ENCODE results near the gene DNAJA3. TPM values are rescaled to one million over a fixed set of nuclear protein-coding genes. Genes with fewer than 3 reads are reported as not detected.

Gene DNAJA3
- total RNA-seq, 1 donor from 2014 or later, result 34.6 TPM

DNA sequence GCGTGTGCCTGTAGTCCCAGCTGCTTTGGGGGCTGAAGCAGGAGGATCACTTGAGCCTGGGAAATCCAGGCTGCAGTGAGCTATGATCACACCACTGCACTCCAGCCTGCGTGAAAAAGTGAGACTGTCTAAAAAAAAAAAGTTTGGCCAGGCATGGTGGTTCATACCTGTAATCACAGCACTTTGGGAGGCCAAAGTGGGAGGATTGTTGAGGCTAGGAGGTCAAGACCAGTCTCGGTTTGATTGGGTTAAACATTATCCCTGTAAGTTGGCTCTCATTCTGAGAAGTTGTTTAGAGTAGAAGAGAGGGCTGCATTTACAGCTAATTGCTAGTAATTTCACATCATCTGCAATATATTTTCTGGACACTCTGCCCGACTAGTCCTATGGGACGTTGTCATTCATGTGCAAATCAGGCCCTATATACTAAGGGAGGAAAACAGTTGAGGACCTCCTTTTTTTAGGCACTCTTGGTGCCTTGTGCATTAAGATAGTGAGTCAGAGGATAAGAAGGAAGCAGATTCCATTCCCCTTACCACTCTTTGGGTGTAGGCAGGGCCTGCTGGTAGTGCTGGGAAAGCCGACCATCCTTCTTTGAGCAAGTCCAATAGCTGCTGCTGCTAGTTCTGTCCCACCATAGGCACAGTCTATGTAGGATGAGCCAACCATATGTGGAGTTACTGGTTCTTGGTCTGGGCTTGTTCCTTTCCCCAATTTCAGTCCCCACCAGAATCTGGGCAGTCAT, 69.2 kb downstream of the DNAJA3 start:
- TF ChIP-seq CTCF (IDR thresholded peaks at IDR 0.05), result no peak
- no peak overlapping the region for H3K4me3 ChIP-seq
- no peak overlapping the region for H3K27ac ChIP-seq
- peaks cover 3% of the 10 kb centered on the region for H3K4me1 ChIP-seq
- ATAC-seq, result peak; percentile 31 to 41
- H3K9me3 ChIP-seq, result no peaks in the 10 kb centered on the region
- no peaks in the 10 kb centered on the region for H3K27me3 ChIP-seq (ENCODE audit: low read depth)
- intact Hi-C loops (cut with DNase I), result no loop called here
- H3K36me3 ChIP-seq, result peaks cover 10% of the 10 kb centered on the region
- DNase-seq, result no peak

GRCh38 chr16:4495766-4496165, 70.1 kb downstream of the DNAJA3 start:
- DNase-seq (no peak), ATAC-seq (no peak)
- peaks cover 10% of the 10 kb centered on the region for H3K36me3 ChIP-seq
- intact Hi-C loops (cut with DNase I), result no loop called here
- no peak overlapping the region for H3K27ac ChIP-seq
- no peaks in the 10 kb centered on the region for H3K9me3 ChIP-seq
- H3K4me1 ChIP-seq, result peaks cover 11% of the 10 kb centered on the region
- no peak overlapping the region for H3K4me3 ChIP-seq
- H3K27me3 ChIP-seq (ENCODE audit: low read depth), result no peaks in the 10 kb centered on the region
- TF ChIP-seq CTCF (IDR thresholded peaks at IDR 0.05), result no peak

DNA sequence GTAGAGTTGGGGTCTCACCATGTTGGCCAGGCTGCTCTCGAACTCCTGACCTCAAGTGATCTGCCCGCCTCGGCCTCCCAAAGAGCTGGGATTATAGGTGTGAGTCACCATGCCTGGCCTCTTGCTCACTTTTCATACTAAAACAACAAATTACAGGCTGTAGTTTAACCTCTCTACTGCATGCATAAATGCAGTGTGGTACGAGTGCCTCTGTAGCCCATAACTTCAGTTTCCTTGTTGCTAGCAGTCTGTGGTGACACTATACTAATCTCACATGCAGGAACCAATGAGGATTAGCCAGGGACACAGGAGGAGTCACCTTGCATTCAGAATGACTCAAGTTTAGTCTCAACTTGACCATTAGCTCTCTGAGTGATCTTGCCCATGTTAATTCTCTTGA, 70.6 kb downstream of the DNAJA3 start:
- no peak for TF ChIP-seq CTCF (IDR thresholded peaks at IDR 0.05)
- Histone ChIP-seq H3K4me3 (no peak overlapping the region), H3K36me3 (peaks cover 10% of the 10 kb centered on the region), H3K27me3 (ENCODE audit: low read depth) (no peaks in the 10 kb centered on the region), H3K4me1 (peaks cover 17% of the 10 kb centered on the region), H3K27ac (no peak overlapping the region), H3K9me3 (no peaks in the 10 kb centered on the region)
- ATAC-seq (no peak), DNase-seq (no peak)
- intact Hi-C loops (cut with DNase I), result no loop called here

GRCh38 chr16:4498546-4499195, 73.0 kb downstream of the DNAJA3 start:
- H3K27ac ChIP-seq, result no peak overlapping the region
- no peak for TF ChIP-seq CTCF (IDR thresholded peaks at IDR 0.05)

DNA sequence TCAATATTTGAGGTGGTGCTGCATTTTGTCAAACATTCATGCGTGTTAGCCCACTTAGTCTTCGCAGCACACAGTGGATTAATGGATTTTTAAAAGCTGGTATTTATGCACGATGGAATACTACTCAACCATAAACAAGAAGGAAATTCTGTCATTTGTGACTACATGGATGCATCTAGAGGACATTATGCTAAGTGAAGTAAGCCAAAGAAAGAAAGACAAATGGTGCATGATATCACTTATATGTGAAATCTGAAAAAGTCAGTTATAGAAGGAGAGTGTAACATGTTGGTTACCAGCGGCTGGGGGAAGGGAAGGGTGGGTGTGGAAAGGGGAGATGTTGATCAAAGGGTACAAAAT, 73.5 kb downstream of the DNAJA3 start:
- DNase-seq, result no peak
- H3K4me3 ChIP-seq, result no peak overlapping the region
- no peak for TF ChIP-seq CTCF (IDR thresholded peaks at IDR 0.05)
- no peaks in the 10 kb centered on the region for H3K27me3 ChIP-seq (ENCODE audit: low read depth)
- no peak for ATAC-seq
- intact Hi-C loops (cut with DNase I), result no loop called here
- H3K36me3 ChIP-seq, result peaks cover 10% of the 10 kb centered on the region
- H3K27ac ChIP-seq, result no peak overlapping the region
- H3K9me3 ChIP-seq, result no peaks in the 10 kb centered on the region
- peaks cover 21% of the 10 kb centered on the region for H3K4me1 ChIP-seq

More at GRCh38 chr16:4498546-4499195, 73.0 kb downstream of the DNAJA3 start:
- Histone ChIP-seq H3K9me3 (no peaks in the 10 kb centered on the region), H3K36me3 (peaks cover 10% of the 10 kb centered on the region), H3K27me3 (ENCODE audit: low read depth) (no peaks in the 10 kb centered on the region), H3K4me1 (peaks cover 21% of the 10 kb centered on the region), H3K4me3 (no peak overlapping the region)
- DNase-seq (no peak), ATAC-seq (no peak)
- intact Hi-C loops (cut with DNase I), result no loop called here
